ENCODE measurements around the gene PGA5.
"Not testable (repeated sequence)": the region's sequence is repeated elsewhere in the genome, so short reads cannot be mapped to it uniquely, and the experiment has no call there.

- not testable (repeated sequence) for TF ChIP-seq POLR2AphosphoS5, POLR2A, EP300 (IDR thresholded peaks at IDR 0.05)
- TF ChIP-seq, protein P1, sequence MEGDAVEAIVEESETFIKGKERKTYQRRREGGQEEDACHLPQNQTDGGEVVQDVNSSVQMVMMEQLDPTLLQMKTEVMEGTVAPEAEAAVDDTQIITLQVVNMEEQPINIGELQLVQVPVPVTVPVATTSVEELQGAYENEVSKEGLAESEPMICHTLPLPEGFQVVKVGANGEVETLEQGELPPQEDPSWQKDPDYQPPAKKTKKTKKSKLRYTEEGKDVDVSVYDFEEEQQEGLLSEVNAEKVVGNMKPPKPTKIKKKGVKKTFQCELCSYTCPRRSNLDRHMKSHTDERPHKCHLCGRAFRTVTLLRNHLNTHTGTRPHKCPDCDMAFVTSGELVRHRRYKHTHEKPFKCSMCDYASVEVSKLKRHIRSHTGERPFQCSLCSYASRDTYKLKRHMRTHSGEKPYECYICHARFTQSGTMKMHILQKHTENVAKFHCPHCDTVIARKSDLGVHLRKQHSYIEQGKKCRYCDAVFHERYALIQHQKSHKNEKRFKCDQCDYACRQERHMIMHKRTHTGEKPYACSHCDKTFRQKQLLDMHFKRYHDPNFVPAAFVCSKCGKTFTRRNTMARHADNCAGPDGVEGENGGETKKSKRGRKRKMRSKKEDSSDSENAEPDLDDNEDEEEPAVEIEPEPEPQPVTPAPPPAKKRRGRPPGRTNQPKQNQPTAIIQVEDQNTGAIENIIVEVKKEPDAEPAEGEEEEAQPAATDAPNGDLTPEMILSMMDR (IDR thresholded peaks at IDR 0.05), result not testable (repeated sequence)
Measured at GRCh38 chr11:61203873-61204272, 37.1 kb upstream of the PGA5 start.

Data from stomach (tissue), 4 donors.